Head of caudate nucleus (tissue), 42 donors: ENCODE measurements around the gene TBL1Y.
"Not testable (repeated sequence)": the region's sequence is repeated elsewhere in the genome, so short reads cannot be mapped to it uniquely, and the experiment has no call there.

Source experiments
- DNase-seq, 42 donors: peaks; one replicate each; pipeline versions ENCODE4 v3.0.0 to v3.0.0-alpha.2; 2020 to 2021; ENCODE audit warnings: mixed read lengths in 7 of 42
- intact Hi-C: fragments of 100-400 bp; cut with DNase I; formaldehyde crosslinking; loops from one replicate; pipeline ENCODE4 v1.15.0; 2022

Gene TBL1Y

GRCh38 chrY:7040662-7041061, 130.2 kb downstream of the TBL1Y start:
- no peak for DNase-seq
- intact Hi-C loops, result no loop called here

GRCh38 chrY:7041983-7042382, 131.5 kb downstream of the TBL1Y start:
- DNase-seq, result no peak
- intact Hi-C loops, result no loop called here

- intact Hi-C loops, DNase-seq: not testable (repeated sequence)
Measured at GRCh38 chrY:7052461-7052860, 142.0 kb downstream of the TBL1Y start.

DNA sequence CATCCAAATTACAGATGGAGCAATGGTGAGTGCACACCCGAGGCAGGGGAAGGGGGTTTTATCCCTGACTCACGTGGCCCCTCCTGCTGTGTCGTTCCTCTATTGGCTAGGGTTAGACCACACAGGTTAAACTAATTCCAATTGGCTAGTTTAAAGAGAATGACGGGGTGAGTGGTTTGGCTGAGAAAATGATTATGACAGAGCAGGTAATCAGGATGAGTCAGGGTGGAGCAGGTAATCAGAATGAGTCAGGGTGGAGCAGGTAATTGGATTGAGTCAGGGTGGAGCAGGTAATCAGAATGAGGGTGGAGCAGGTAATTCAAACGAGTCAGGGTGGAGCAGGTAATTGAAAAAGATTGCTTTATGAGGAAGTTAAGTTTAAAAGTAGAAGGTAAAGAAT, 146.4 kb downstream of the TBL1Y start:
- DNase-seq, result no peak
- intact Hi-C loops, result no loop called here

GRCh38 chrY:7078725-7079124, 168.2 kb downstream of the TBL1Y start:
- DNase-seq, result no peak
- intact Hi-C loops, result no loop called here

- intact Hi-C loops, DNase-seq: not testable (repeated sequence)
Measured at GRCh38 chrY:7080548-7080947, 170.1 kb downstream of the TBL1Y start.

GRCh38 chrY:7085606-7086005, 175.1 kb downstream of the TBL1Y start:
- DNase-seq, result peak in 15 of 42 donors; percentile 33 to 86 (median 64)
- intact Hi-C loops, result no loop called here

- no peak for DNase-seq
Measured at GRCh38 chrY:7092836-7093235, 182.3 kb downstream of the TBL1Y start.

DNA sequence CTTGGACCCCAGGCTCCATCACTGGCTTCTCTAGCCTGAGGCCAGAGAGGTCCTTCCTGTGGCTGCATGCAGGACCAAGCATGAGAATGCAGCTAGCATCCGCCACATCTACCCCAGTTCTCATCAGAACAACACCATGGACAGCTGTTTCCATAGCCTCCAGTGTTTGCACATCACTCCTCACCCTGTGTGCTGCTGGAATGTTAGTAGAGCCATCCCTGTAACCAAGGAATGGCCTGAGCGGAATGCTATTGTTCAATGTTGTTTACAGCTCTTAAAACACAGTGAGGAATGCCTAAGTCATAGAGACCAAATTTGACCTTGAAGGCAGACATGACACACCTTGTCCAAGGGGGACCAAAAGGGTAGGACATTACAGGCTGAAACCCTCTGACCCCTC, 183.9 kb downstream of the TBL1Y start:
- intact Hi-C loops, result no loop called here

More at GRCh38 chrY:7092836-7093235, 182.3 kb downstream of the TBL1Y start:
- intact Hi-C loops, result no loop called here

GRCh38 chrY:7097021-7097420, 186.5 kb downstream of the TBL1Y start:
- no peak for DNase-seq
- intact Hi-C loops, result no loop called here

More for the DNA sequence above, 183.9 kb downstream of the TBL1Y start:
- DNase-seq, result no peak

GRCh38 chrY:7099742-7100141, 189.2 kb downstream of the TBL1Y start:
- intact Hi-C loops, result no loop called here

GRCh38 chrY:7102680-7103079, 192.2 kb downstream of the TBL1Y start:
- no peak for DNase-seq
- intact Hi-C loops, result no loop called here

More at GRCh38 chrY:7099742-7100141, 189.2 kb downstream of the TBL1Y start:
- no peak for DNase-seq

DNA sequence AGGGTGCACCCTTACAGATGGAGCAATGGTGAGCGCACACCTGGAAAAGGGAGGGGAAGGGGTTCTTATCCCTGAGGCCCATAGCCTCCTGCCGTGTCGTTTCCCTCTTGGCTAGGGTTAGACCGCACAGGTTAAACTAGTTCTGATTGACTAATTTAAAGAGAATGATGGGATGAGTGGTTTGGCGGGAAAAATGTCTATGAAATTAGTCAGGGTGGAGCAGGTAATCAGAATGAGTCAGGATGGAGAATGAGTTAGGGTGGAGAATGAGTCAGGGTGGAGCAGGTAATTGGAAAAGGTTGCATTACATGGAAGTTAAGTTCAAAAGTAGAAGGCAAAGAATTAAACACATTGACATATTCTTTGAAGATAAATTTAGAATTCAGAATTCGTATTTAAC, 196.7 kb downstream of the TBL1Y start:
- peak in 1 of 42 donors; percentile 44 for DNase-seq

GRCh38 chrY:7110086-7110485, 199.6 kb downstream of the TBL1Y start:
- intact Hi-C loops, result no loop called here
- DNase-seq, result peak in 11 of 42 donors; percentile 2 to 61 (median 20)

More for the DNA sequence above, 196.7 kb downstream of the TBL1Y start:
- intact Hi-C loops, result no loop called here

DNA sequence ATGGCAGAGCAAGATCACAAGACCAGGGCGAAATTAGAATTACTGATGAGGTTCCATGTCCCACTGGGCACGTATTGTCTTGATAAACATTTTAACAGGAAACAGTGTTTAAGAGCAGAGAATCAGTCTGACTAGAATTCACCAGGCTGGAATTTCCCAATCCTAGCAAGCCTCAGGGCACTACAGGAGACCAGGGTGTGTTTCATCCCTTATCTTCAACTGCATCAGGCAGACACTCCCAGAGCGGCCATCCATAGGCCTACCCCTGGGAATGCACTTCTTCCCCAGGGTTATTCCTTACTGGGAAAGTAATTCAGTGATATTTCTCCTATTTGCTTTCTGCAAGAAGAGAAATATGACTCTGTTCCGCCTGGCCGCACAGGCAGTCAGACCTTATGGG, 205.4 kb downstream of the TBL1Y start:
- DNase-seq, result no peak

GRCh38 chrY:7122202-7122601, 211.7 kb downstream of the TBL1Y start:
- no peak for DNase-seq
- intact Hi-C loops, result no loop called here

More for the DNA sequence above, 205.4 kb downstream of the TBL1Y start:
- intact Hi-C loops, result no loop called here

DNA sequence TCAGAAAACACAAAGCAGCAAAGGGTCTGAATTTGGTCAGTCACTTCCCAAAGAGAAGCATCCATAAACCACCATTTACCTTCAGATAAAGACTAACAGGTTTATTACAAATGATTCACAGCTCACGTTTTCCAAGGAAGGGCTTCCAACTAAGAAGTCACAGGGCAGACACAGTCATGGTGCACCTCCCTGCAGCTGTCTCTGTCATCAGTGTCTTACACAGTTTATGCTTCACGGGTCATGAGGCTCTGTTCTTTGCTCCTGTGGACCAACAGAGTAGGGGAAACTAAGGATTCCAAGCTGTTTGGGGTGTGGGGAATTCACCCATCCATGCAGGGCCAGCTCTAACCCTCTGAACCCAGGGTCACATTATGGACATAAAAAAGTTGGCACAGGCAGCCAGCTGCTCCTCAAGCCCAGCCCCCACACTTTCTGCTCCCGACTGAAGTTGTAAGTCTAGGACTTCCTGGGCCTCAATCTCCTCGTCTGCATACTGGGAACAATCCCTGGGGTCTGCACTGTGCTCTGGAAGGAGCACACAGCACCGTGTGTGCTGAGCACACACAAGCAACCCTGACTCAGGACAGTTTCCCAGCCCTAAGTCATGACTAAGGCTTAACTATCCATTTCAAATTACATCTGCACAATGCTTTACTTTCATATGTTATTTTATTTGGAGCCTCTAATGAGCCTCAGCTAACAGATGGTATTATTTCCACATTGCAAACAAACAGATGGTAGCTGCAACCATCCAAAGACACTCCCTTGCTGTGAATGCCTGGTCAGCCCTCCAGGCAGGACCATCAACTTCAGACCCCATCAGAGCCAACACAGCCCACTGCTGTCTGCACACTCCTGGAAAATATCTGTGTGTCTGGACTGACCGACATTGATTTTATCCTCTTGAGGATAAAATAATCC, 214.9 kb downstream of the TBL1Y start:
- DNase-seq, result no peak

DNA sequence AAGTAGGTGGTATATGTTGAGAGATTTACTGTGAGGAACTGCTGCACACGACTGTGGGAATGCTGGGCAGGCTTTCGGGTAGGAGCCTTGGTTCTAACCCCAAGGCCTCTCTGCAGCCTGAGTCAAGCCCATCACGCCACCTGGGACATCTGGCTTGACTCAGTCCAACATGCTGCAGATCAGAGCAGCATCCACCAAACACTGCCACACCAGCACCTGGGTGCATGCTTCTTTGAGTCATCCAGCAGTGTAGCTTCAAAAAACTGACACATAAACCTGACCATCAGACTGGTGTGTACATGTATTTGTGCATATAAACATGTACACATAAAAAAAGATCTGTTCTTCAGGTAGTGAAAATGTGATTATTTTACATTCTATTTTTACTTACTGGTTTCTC, 217.7 kb downstream of the TBL1Y start:
- DNase-seq, result no peak
- intact Hi-C loops, result no loop called here

More for the DNA sequence above, 214.9 kb downstream of the TBL1Y start:
- intact Hi-C loops, result no loop called here
